ENCODE data around the gene PODNL1.

The PODNL1 gene

DNA sequence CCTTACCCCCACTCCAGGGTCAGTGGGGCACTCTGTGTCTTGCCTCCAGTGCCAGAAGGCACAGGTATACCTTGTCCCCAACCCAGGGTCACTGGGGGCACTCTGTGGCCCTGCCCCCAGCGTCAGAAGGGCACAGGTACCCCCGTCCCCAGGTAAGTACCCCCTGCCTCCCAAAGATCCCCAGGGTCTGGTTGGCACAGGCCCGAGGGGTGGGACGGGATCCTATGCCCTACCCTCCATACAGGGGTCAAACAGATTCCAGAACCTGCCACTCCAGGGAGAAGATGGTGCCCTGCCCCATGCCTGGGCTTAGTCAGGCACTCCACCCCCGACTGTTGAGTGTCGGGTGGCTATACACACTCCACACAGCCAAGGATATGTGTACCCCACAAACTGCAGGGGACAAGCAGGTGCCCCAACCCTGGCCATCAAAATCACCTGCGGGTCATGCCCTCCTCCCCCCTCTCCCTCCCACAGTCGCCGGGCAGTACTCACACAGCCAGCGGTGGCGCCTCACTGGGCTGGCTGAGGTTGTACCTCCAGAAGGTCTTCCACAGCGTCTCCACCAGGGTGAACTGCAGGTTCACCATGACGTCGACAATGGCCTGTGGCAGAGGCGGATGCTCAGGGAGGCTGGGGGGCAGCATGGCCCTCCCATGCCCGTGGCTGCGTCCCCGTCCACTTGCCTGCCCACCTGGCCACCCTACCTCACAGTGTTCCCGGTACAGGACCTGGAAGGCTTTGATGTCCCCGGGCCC is 27.9 kb upstream of the PODNL1 start:
- no peak for DNase-seq (ENCODE audit: insufficient read length, low spot score)
- TF ChIP-seq POLR2A (IDR thresholded peaks at IDR 0.05; ENCODE audit: low read depth, low read length) = no peak
- FAIRE-seq = no peak

DNA sequence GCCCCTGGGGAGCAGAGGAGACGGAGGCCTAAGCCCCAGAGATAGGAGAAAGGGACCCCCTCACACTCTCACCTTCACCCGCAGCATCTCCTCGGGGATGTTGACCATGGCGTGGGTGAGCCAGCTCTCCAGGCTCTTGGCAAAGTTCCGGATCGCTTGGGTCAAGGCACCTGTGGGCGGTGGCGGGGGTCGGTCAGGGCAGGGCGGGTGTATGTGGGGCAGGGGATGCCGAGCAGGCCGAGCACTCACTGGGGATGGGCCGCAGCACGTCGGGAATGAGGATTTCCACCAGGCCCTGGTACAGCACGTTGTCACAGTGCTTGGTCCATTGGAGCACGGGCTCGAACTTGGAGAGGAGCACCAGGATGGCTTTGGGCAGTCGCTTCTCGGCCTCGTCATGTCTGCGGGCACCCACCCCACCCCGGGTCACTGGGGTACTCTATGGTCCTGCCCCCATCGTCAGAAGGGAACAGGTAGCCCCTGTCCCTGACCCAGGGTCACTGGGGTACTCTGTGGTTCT is 27.2 kb upstream of the PODNL1 start:
- DNase-seq (ENCODE audit: insufficient read length, low spot score) = no peak
- no peak for TF ChIP-seq POLR2A (IDR thresholded peaks at IDR 0.05; ENCODE audit: low read depth, low read length)
- no peak for FAIRE-seq

DNA sequence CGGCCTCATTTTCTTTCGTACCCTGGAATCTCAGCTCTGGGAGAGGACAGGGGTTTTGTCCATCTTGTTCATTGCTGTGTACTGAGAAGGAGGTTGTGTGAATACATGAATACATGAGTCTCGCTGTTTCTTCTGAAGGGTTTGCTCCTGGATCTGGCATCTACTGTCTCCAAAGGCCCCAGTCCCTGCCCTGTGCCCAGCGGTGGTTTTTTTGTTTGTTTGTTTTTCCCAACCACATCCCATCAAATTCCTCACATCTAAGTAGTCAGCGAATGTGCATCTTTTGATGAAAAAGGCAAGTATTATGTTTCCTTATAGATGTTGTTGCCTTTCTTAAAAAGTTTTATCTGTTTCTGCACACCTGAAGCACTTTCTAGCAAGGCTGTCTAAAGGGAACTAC is 26.6 kb upstream of the PODNL1 start:
- no peak for TF ChIP-seq POLR2A (IDR thresholded peaks at IDR 0.05; ENCODE audit: low read depth, low read length)

GRCh38 chr19:13963603-13964105 is 25.4 kb upstream of the PODNL1 start:
- no peak for TF ChIP-seq POLR2A (IDR thresholded peaks at IDR 0.05; ENCODE audit: low read depth, low read length)
- FAIRE-seq = no peak
- no peak for DNase-seq (ENCODE audit: insufficient read length, low spot score)

More for the DNA sequence above, 26.6 kb upstream of the PODNL1 start:
- FAIRE-seq (peak; percentile 57), DNase-seq (ENCODE audit: insufficient read length, low spot score) (peak; percentile 71)

DNA sequence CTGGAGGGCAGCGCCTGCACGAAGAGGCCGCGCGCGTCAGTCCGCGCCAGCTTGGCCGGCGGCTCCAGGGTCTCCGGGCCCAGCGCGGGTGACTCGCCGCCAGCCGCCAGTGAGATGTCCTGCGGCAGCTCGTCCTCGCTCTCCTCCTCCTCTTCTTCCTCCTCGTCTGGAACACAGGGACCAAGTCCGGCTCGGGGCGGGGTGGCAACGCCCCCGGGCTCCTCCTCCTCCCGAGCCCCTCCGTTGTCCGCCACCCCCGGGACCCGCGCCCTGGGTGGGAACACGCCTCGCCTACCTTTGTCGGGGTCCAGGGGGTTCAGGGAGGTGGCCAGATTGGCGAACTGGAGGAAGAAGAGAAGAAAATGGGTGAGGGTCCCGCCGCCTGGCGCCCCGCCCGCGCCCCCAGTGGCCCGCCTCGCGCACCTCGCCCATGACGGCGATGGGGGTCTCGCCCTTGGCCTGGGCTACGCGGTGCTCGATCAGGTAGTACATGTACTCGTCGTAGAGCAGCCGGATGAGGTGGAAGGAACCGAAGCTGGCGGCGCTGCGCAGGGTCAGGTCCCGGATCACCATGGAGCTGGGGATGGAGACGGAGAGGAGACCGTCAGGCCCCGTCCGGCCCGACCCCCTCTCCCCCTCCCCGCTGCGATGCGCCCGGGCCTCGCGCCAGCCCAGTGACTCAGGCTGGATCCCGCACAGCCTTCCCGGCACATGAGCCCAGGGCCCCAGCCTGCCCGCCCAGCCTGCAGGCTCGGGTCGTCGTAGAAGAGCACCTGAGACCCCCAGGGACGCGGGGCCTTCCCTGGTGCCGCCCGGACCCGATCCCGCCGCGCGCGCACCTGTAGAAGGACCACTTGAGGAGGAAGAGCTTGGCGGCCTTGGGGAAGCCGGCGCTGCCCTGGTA is 24.7 kb upstream of the PODNL1 start:
- DNase-seq (ENCODE audit: insufficient read length, low spot score) (no peak), FAIRE-seq (no peak)
- no peak for TF ChIP-seq POLR2A (IDR thresholded peaks at IDR 0.05; ENCODE audit: low read depth, low read length)

DNA sequence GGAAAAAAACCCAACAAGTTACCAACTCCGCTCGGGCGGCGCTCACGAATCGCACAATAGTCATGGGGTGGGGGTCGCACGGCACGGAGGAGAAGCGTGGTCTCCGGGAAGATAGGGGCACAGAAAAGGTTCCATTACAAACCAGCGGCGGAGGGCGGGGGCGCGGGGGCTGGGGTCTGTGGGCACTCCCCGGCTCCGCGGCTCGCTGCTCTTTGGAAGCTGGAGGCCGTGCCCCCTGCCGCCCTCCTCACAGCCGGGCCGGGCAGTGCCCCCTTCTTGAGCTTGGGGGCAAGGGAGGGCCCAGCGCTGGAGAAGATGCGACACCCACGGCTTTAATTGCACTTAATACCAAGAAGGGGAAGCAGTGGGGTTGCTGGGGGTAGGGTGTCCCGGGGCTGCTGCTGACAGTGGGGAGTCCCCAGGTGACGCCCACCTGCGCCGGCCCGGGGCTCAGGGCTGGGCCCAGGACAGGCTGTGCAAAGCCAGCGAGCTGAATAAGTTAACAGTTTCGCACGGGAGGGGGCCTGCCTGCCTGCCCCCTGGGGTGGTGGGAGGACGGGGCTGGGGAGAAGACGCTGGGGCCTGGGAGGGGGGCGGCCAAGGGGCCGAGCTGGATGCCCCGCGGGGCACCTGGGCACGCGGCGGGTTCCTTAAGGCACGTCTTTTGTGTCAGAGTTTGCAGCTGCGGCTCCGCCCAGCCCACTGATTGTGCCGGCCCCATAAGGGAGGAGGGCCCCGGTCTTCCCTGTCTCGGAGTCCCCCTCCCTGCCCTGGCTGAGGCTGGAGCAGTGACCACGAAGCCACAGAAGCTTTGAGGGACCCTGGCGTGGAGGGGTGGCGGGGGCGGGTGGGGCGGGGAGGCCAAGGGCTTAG is 23.8 kb upstream of the PODNL1 start:
- TF ChIP-seq POLR2A (IDR thresholded peaks at IDR 0.05; ENCODE audit: low read depth, low read length) = no peak
- DNase-seq (ENCODE audit: insufficient read length, low spot score) (no peak), FAIRE-seq (no peak)

DNA sequence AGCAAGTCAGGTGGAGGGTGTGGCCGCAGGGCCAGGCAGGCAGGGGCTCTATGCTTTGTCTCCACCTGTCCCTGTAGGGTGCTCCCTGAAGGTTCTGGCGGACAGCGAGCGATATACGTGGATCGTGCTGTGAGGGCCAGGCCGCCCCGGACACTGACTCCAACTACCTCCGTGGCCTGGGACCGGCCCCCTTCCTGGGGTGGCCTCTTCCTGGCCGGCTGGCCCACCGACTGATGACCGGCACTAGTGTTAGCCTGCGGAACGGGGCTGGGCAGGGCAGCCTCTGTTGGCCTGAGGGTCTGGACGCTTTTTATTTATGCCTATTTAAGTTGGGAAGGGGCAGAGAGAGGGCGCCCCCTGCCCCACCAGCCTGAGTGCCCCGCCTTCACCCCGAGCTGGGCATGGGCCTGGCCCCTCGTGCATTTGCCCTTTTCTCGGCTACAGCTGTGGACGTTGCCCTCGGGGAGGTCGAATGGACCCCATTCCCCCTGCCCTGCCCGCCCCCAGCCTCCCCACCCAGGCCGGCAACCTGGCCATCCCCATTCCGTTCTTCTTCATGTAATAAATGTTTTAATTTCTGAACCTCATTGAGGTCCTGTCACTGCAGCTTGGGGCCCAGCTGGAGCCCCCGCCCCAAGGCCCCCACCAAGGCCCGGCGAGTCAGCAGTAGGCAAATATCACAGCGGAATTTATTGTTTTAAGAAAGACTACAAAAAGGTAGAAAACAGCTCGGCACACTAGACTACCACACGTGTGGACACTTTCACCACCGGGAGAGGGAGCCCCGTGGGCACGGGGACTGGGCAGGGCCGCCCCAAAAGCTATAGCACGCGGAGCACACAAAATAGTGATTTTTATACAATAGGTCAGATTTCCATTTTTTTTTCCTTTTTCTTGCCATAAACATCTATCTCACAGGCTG is 22.9 kb upstream of the PODNL1 start:
- DNase-seq (ENCODE audit: insufficient read length, low spot score) = no peak
- no peak for TF ChIP-seq POLR2A (IDR thresholded peaks at IDR 0.05; ENCODE audit: low read depth, low read length)
- no peak for FAIRE-seq

DNA sequence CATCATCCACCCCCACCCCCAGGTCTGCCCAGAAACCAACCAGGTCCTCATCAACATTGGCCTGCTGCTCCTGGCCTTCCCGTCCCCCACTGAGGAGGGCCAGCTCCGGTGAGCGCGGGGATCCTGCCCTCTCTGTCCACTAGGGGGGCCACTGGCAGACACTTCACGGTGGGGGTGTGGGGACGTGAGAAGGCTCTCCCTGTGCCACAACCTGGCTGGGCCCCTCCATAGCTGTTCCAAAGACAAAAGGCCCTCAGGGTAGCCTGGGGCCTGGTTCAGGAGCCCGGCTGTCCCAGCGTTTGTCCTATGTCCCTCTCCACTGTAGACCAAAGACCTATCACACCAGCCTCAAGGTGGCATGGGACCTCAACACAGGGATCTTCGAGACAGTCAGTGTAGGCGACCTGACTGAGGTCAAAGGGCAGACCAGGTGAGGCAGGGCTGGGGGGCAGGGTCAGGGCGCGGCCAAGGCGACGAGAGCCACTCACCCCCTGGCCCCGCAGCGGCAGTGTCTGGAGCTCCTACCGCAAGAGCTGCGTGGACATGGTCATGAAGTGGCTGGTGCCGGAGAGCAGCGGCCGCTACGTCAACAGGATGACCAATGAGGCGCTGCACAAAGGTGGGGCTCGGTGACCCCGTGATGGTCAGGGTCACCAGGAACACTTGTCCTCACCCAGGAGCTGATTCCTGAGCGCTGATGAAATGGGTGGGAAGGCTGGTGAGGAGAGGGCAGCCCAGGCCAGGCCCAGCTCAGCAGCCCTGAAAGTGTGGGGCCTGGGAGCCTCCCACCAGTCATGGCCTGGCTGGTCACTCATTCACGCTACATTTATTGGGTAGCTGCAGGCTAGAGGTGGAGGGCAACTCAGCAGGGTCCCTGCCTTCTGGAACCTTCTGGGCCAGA is 22.0 kb upstream of the PODNL1 start:
- no peak for DNase-seq (ENCODE audit: insufficient read length, low spot score)
- no peak for FAIRE-seq
- no peak for TF ChIP-seq POLR2A (IDR thresholded peaks at IDR 0.05; ENCODE audit: low read depth, low read length)

- DNase-seq (ENCODE audit: insufficient read length, low spot score) (no peak), FAIRE-seq (no peak)
- TF ChIP-seq POLR2A (IDR thresholded peaks at IDR 0.05; ENCODE audit: low read depth, low read length) = no peak
These were observed 21.1 kb upstream of the PODNL1 start for GRCh38 chr19:13959141-13959961.

DNA sequence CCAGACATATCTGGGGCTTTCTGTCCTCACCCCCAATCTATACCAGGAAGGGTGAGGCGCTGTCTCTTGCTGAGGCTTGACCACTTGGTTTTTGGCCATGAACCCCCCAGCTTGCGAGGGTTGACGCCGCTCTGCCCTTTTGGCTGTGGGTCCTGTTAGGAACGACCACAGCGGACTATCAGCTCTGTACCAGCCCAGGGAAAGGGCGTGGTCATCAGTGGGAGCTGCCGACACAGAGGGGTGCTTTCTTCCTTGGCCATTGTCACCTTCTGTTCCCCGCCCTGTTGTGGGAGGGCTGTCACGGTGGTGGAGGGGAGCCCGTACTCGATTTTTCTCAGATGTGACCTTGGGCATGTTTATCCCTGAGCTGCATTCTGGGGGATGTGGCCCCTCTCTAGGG is 19.8 kb upstream of the PODNL1 start:
- no peak for FAIRE-seq
- no peak for TF ChIP-seq POLR2A (IDR thresholded peaks at IDR 0.05; ENCODE audit: low read depth, low read length)
- DNase-seq (ENCODE audit: insufficient read length, low spot score) = no peak

DNA sequence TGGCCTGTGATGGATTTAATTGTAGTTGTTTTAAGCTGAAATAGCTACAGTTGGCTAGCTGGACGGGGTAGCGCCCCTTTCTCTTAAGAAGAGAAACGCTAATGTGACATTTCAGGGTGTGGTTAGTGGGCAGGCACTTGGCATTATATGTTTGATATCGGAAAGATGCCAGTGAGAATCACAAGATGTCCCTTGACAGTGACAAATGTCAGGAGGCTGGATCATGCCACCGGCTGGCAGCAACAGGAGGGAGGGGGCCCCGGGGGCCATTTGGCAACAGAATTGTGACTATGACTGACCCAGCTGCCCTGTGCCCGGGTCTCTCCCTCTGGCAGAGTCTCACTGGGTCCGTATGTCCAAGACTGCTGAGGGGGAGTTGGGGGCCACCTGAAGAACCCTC is 18.8 kb upstream of the PODNL1 start:
- no peak for DNase-seq (ENCODE audit: insufficient read length, low spot score)
- no peak for FAIRE-seq
- TF ChIP-seq POLR2A (IDR thresholded peaks at IDR 0.05; ENCODE audit: low read depth, low read length) = no peak

Data from H54 (cell line).